Activated CD4-positive, CD25-positive, alpha-beta regulatory T cell treated with anti-CD3 and anti-CD28 coated beads, Interleukin-2, amount 50 U/mL, for 72 hours (primary cell): ENCODE data around the gene FARP1.

Experiments
- DNase-seq: peaks from one replicate; pipeline ENCODE4 v3.0.0; 2021

Gene FARP1

DNA sequence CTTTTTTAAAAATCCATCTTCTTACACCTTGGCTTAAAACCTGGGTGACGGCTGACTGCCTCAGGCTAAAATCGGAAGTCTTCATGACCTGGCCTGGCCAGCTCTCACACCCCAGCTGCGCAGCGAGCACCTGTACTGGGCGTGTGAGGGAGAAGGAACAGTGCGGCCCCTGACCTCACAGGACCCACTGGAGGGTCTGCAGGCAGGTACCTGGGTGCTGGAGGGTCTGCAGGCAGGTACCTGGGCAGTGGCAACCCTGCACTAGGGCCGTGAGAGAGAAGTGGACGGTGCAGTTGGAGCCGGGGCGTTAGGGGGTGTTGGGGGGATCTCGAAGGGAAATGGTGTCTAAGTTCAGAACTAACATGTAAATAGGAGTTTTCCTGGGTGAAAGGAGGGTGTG, 289.7 kb downstream of the FARP1 start:
- no peak for DNase-seq

DNA sequence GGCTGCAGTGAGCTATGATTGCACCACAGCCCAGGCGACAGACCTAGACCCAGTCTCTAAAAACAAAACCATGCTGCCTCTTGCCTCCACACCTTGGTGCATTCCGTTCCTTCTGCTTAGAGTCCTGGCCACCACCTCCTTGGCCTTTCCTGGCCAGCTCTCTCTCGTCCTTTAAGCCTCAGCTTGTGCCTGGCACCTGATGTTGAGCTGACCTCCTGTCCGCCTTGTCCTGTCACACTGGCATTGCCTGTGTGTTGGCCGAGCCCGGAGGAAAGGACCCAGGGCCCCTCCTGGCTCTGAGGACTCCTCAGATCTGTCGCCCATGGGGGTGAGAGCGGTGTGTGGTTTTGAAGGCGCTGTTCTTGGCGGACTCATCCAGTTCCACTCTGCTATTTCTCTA, 290.8 kb downstream of the FARP1 start:
- no peak for DNase-seq

DNA sequence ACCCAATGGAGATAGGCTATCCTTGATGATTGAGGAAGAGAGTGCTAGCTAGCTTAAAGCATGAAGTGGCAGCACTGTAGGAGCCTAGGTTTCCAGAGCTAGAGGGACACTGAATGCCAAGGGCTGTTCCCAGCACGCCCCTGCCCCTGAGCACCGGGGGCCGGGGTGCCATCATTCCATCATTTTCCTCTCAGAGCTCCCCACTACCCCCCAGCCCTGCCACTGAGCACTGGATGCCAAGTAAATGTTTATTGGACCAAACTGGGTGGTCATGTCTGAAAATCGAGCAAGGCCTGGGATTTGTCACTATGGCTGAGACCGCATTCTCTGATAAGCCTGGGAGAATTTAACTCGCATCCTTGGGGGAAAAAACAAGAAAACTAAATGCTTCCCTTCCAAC, 291.2 kb downstream of the FARP1 start:
- no peak for DNase-seq

DNA sequence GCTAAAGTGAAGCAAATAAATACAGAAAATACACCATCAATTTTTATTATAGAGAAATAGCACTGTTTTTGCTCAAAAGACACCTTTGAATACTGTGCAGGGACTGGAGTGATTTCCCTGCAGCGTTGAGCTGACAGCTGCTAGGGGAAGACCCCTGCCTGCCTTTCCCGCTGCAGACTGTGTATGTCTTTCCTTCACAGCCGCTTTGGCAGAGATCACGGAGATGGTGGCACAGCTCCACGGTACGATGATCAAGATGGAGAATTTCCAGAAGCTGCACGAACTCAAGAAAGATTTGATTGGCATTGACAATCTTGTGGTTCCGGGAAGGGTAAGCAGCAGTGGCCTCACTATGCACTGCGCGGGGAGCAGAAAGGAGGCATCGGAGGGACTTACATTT, 292.5 kb downstream of the FARP1 start:
- DNase-seq: no peak

DNA sequence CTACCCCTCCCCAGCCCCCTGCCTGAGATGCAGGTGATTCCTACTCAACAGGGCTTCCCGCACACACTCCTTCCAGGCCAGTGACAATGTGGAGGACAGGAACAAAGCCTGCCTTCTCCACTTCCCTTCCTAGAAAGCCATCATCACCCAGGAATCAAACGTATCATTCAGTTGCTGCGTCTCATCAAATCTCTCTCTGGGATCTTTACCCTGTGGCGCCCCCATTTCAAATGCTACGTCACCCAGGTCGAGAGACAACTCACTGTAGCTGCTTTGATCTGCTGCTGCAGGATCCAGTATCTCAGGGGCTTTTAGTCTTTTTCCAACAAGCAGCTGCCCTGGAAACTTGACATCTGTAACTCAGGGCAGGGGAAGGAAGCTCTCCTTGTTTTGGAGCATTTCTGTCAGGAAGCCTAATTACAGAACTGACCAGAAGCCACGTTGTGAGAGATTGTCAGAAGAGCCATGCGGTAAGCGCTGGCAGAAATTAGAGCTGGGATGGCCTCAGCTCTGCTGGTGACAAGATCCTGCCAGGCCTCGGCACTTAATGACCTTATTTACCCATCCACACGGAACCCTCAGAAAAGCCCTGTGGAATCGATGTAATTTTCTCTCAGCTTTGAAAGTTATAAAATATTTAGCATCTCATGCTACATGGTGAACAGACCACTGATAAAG, 293.5 kb downstream of the FARP1 start:
- DNase-seq: no peak

DNA sequence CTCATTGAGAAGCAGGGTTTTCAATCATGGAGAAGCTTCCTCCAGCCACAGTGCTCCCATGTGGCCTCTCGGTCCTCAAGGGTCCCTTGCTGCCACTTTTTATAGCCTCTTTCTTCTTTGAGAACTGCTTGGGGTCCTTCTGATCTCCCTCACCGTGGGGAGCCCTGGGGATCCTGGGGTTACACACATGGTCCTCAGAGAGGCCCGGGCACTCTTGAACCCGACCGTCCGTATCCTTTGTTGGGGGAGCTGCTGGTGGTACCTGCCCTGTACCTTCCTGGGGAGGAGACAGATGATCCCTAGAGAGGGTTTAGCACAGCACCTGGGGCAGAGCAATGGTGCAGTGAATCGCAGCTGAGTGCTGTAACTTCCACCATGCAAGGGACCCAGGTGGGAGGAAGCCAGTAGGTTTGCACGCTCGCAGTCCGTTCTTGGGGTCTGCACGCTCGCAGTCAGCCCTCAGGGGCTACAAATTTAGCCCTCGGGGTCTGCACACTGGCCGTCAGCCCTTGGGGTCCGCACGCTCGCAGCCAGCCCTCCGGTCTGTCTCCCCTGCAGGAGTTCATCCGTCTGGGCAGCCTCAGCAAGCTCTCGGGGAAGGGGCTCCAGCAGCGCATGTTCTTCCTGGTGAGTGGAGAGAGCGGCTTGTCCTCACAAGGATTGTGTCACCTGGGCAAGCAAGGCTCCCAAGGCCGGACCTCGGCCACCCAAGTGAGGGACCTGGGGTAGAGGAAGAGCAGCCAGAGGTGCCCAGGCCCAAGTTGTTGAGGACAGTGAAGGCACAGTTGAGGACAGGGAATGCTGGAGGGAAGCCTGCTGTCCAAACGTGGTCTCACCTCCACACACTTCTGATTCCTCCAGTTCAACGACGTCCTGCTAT, 295.6 kb downstream of the FARP1 start:
- DNase-seq: no peak

DNA sequence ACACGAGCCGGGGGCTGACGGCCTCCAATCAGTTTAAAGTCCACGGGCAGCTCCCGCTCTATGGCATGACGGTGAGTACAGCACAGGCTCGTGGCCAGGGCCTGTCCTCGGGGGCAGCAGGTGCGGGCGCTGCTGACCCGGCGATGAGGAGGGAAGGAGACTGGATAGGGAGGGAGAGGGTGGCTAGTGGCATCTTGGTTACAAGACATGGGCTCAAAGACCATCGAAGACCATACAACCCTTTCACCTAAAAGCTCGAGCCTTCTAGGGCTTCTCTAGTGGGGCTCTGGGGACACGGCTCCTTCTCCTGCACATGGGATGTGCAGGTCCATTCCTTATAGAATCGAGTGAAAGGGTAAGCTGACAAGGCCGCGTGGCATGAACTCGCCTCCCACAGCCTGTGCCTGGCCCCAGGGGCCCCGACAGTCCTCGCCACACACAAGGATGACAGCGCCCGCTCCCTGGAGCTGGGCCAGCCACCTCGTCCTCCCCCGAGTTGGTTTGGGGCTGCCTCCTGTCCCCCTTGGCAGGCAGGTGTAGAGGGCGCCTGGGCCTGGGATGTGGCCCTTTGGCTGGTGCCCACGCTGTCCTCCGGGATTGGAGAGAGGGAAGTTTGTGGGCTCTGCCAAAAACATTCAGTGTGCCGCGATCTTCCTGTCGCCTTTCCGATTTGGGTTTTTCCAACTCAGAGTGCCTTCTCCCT, 296.4 kb downstream of the FARP1 start:
- DNase-seq: no peak

DNA sequence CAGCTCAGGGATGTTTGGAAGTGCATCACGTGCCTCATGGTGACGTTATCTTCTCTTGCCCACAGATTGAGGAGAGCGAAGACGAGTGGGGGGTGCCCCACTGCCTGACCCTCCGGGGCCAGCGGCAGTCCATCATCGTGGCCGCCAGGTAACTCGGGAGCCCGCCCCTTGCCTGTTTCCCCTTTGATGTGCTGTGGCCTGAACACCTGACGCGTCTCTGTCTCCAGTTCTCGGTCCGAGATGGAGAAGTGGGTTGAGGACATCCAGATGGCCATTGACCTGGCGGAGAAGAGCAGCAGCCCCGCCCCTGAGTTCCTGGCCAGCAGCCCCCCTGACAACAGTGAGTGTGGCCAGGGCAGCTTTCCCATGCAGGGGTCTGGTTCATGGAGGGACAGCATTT, 297.0 kb downstream of the FARP1 start:
- no peak for DNase-seq

DNA sequence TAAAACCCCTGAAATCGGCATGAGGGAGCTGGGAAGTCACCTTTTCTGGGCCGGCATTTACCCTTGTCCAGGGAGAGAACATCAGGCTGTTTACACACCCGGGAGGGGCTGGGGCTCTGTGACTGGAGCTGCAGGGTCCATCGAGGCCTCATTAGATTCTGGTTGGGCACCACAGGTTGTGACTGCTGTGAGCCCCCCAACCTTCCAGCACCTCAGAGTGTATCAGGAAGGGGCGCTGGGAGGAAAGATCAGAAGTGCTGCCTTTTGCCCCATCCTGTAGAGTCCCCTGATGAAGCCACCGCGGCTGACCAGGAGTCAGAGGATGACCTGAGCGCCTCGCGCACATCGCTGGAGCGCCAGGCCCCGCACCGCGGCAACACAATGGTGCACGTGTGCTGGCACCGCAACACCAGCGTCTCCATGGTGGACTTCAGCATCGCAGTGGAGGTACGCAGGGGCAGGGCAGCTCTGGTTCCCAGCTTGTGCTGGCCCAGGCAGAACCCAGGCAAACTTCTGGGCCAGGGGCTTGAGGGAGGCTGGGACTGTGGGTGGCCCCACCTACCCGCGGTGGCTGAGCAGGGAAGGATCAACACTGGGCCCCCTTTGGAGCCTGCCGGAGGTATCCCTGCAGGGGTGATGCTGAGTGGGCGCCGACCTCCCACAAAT, 297.6 kb downstream of the FARP1 start:
- no peak for DNase-seq

DNA sequence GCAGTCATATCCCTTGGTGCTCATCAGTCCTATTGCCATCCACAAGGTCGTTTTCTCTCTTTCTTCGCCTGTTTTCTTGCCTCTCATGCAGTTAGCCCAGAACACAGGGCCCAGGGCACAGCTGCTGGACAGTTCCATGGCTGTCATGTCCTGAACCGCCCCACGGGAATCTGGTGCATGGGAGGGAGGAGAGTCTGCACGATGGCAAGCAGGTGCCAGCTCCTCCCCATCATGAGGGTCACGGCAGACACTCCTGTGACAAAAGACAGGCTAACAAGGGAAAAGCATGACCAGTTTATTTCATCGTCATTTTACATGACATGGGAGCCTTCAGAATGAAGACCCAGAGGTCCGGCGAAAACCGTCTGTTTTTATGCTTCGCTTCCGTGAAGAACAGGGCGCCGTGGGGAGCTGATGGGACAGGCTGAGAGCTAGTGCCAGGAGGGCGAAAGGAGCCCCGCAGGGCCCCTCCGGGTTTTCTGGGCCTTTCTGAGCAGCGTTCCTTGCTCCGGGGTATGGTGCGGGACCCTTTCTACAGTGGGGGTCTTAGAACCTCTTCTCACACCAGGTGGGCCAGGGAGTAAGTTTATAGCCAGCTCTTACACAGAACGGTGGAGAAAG, 298.3 kb downstream of the FARP1 start:
- no peak for DNase-seq

DNA sequence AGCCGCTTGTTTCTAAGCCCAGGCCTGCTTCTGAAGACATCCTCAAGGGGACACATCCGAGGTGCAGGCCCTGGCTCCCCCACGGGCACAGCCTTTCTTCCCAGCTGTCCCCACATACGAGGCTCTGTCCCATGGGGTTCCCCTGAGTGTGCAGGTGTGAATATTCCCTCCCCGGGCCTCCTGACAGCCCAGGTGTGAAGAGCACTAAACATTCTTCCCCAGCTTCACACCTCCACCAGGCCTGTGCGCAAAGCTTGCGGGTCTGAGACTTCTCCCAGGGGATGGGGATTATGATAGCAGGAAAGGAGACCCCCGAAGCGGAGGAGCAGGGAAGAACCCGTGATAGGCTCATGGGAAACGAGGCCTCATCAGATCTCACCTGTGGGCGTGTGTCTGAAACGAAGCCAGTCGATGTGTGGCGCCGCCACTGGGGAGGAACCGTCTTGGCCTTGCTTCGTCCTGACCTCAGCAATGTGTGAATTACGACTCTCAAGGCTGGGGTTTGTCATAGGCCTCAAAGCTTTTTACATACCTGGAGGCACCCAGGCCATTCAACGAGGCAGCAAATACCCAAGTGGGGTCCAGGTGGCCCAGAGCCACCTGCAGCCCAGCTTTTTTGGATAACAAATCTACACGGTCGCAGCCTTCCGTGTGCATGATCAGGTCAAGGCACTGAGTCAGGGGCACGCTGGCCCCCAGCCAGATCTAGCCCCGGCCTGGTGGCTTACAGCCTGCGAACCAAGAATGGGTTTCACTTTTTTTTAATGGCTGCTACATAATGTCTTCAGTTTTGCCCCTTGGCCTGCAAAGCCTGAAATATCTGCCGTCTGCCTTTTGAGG, 299.7 kb downstream of the FARP1 start:
- no peak for DNase-seq

DNA sequence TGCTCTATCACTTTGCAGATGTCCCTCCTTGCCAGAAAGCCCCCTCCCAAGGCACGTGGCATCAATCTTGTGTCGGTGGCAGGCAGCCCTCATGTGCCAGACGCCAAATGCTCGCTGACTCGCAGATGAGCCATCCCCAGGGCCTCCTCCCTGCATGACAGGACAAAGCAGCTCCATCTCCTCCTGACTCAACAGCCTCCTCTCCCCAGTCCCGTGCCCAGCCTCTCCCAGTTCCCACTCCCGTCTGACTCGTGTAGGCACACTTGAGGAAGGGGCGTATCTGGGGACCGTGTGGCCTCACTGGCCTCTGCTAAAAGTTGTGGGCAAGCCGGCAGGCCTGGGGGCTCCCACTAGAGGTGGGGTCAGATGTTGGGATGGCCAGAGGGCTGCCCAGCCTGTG, 300.4 kb downstream of the FARP1 start:
- no peak for DNase-seq

DNA sequence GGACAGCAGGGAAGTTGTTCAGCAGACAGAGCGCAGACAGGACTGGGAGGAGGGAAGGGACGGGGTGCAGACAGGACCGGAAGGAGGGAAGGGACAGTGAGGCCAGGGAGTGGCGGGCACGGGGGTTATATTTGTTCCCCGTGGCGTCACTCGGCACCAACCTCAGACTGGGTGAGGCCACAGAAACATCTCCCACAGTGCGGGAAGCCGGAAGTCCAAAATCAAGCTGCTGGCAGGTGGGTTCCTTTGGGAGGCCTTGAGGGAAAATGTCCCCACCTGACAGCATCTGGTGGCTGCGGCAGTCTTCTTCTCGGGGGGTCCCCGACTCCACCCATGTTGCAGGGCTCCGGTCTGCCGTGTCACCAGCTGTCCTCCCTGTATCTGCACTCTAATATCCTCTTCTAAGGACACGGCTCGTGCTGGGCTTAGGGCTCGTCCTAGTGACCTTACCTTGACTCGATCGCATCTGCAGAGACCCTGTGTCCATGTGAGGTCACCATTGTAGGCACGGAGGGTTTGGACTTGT, 301.0 kb downstream of the FARP1 start:
- no peak for DNase-seq

DNA sequence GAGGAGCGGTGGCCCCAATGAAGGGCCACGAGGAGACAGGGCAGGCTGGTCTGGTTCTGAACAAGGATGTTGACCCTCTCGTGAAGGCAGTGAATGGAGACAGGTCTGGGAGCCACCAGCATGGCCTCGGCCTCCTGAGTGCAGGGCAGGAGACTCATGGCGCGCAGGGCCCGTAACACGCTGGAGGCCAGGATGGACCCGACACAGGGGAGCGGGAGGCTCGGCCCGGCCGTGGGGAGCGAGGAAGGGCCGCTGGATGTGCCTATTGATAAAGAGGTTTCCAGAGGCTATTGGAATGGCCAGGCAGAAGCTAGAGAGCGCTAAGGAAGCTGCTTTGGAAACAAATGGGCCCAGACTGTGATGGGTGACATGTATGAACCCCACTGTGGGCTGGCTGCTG, 301.5 kb downstream of the FARP1 start:
- no peak for DNase-seq

DNA sequence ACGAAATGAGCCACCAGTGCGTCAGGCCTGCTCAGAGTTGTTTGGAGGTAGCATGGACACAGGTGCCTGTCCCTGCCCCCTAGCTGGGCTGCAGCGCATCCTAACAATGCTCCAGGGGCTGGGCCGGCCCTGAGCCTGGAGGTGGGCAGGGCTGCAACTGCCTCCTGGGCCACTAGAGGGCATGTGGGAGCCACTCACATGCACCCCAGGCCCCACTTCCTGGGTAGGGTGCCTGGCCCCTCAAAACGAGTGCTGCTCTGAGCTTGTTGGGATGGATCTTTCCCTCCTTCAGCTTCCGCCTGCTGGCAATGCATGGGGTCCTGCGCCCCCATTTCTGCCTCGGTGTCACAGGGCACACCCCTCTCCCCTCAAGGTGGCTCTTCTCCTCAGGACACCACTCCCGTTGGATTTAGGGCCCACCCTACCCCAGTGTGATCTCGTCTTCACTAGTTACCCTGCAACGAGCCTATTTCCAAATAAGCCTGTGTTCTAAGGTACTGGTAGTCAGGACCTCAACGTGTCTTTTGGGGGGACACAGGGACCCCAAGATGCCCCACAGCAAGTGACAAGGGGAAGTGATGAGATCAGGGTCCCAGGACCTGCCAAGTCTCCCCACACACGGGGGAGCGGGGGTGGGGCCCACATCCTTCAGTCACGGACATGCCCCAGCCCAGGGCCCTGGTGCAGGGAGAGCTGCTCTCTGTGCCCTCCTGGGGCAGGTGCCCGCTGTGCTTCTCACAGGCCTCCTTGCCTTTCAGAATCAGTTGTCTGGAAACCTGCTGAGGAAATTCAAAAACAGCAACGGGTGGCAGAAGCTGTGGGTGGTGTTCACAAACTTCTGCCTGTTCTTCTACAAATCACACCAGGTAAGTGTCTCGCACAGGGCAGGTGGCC, 302.7 kb downstream of the FARP1 start:
- DNase-seq: peak; percentile 79

DNA sequence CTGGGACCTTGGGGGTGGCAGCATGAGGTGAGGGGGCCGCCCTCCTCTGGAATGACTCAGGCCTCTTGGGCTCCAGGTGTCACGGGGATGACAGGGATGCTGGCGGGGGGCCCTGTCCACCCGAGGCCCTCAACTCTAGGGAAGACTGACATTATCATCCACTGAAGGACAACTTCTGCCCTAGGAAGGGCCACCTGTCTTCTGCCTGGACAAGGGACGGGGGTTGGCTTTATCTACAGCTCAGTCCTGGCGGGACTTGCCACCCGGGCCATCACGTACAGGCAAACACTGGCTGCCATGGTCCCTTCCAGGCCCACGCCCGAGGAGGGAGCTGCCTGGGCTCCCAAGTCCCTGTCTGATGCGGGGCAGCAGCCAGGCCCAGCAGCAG, 303.3 kb downstream of the FARP1 start:
- DNase-seq: no peak

DNA sequence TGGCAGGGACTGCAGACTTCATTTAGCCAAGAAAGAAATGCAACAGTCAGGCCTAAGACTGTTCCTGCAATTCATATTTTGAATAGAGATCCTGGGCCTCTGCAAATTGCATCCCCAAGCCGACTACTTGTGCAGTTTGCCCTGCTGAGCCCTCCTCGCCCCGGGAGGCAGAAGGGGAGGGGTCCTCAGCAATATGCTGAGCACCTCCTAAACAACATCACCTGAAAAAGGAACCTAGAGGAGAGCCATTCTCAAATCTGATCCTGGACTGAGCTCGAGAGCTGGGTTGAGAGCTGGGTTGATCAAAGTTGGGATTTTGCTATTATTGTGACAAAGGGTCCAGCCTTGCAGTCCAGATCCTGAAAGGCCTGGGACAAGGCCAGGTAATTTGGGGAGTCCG, 304.2 kb downstream of the FARP1 start:
- no peak for DNase-seq

DNA sequence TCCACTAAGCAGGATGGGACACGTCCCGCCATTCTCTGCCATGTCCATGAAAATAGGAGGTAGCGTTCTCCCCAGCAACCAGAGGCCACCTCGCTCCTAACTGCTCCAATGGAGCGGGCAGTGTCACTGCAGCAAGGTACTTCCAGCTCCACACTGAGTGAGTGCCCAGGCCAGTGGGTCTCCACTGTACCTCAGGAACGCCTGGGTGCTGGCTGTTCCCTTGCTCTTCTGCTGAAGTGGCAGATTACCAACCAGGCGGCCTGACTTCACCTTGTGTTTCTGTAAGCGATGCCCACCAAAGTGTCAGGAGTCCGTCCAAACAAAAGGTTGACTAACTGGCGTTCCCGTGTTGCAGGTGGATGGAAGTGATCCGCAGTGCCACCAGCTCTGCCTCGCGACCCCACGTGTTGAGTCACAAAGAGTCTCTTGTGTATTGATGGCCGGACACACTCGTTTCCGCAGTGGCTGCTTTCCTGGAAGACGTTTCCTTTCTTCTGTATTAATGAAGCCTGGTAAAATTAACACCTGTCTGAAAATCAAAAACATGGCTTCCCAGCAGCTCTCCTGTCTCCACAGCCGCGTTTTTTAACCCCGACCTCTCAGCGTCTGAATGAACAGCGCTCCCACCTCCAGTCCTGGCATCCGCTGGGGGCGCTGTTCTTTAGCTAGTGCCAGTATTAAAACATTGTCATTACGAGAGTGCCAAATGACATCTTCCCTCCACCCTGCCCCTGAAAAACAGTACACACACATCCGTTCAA, 305.2 kb downstream of the FARP1 start:
- DNase-seq: no peak

DNA sequence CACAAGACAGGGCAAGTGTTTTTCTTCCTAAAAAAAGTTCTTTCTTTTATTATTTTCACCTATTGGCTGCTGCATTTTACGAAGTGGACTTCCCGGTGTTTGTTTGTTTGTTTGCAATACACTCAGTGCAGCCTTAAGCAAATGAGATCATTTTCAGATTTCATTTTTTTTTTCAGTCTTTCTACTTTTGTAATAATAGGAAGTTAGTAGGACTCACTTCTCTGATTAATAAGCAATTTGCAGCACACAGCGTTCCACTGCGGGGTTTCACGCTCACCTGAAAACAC, 305.7 kb downstream of the FARP1 start:
- DNase-seq: no peak

DNA sequence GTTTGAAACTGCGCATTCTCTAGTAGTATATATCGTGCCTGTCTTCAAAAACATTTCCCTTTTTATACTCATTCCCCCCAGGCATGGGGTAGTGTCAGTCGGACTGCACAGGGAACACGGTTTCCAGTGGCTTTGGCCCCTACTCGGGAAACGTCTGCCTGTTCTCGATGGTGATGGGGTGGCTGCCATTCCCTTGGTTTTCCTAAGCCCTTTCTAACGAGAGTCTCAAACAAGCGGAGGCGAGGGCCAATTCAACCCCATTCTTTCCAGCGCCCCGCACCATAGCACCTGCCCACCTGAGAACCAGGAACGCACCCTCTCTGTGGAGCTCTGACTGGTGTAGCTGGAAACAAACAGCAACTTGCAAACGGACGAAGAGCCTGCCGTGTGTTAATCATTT, 306.4 kb downstream of the FARP1 start:
- DNase-seq: no peak
